NCI-H1436 treated with DMSO at 0.1 percent for 48 hours (cell line): ENCODE data around the gene CDCP2.
"Not testable (repeated sequence)": the region's sequence is repeated elsewhere in the genome, so short reads cannot be mapped to it uniquely, and the experiment has no call there.

ENCODE experiments used
- DNase-seq: peaks from one replicate; lab custom pipeline; 2025; lab: John Stamatoyannopoulos, UW

Gene CDCP2

GRCh38 chr1:54168206-54168965 is 15.6 kb upstream of the CDCP2 start:
- no peak for DNase-seq

- no peak for DNase-seq
Measured at GRCh38 chr1:54167422-54168139, 14.8 kb upstream of the CDCP2 start.

DNA sequence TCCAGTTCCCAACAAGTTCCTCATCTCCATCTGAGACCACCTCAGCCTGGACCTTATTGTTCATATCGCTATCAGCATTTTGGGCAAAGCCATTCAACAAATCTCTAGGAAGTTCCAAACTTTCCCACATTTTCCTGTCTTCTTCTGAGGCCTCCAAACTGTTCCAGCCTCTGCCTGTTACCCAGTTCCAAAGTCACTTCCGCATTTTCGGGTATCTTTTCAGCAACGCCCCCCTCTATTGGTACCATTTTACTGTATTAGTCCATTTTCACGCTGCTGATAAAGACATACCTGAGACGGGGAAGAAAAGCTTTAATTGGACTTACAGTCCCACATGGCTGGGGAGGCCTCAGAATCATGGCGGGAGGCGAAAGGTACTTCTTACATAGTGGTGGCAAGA is 13.6 kb upstream of the CDCP2 start:
- DNase-seq, result not testable (repeated sequence)

DNA sequence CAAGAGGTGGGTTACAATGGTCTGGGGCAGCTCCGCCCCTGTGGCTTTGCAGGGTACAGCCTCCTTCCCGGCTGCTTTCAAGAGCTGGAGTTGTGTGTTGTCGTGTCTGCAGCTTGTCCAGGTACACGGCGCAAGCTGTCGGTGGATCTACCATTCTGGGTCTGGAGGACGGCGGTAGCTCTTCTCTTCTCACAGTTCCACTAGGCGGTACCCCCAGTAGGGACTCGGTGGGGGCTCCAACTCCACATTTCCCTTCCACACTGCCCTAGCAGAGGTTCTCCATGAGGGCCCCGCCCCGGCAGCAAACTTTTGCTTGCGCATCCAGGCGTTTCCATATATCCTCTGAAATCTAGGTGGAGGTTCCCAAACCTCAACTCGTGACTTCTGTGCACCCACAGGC is 12.3 kb upstream of the CDCP2 start:
- DNase-seq, result no peak

- DNase-seq, result no peak
Measured at GRCh38 chr1:54163573-54163972, 10.8 kb upstream of the CDCP2 start.

DNA sequence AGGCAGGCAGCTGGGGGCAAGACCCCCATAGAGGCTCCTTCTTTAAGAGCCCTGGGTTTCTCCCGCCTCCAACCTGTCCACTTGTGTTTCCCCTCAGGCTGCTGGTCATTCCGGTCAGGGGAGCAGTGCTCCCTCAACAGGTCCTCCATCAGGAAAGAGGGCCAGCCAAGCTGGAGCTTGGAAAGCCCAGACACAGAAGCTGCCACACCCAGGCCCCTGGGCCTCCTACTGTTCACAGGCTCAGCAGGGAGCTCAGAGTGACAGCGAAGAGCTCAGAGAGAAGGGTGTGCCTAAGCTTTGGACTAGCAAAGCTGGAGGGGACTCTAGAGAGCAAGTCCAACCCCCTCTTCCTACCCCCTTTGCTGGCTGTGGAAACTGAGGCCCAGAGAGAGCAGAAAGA is 10.3 kb upstream of the CDCP2 start:
- no peak for DNase-seq

- DNase-seq, result no peak
Measured at GRCh38 chr1:54161495-54162168, 8.8 kb upstream of the CDCP2 start.

DNA sequence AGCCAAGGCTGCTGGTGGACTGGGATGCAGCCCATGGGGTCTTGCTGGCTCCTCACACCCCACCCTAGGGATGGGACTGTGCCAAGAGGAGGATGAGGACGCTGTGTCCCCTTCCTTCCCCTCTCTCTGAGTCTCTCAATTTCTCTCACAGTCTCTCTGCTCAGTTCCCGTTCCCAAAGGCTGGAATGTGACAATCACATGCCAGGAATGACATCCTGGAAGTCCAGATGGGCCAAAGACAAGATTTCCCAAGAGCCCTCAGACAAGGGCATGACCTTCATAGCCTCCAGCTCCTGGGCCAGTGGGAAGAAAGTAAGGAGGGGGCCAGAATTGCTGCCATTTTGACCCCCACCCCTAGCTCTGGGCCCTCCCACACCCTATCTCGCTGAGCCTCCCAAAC is 7.6 kb upstream of the CDCP2 start:
- DNase-seq, result no peak

DNA sequence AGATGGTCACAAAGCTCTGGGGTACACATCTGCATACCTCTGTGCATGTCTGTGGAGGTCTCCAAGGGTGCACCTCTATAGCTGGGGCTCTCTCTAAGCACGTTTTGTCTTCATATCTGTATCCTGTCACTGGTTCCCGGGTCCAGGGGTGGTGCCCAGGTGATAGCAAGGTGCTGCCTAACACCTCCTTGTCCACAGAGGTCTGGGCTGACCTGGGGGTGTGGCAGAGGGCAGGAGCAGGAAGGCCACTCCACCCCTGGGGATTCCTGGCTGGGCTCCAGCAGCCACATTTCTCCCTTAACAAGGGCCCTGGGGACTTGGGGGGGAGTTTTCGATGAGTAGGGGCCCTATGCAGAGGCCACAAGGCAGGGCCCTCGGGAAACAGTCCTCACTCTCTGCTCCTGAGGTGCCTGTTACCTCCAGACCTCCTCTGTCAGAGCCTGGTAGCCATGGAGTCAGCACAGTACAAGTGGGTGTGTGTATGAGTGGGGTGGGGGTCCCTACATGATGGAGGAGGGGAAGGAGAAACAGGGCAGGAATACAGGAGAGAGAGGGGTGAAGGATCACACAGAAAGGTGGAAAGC is 7.0 kb upstream of the CDCP2 start:
- no peak for DNase-seq

DNA sequence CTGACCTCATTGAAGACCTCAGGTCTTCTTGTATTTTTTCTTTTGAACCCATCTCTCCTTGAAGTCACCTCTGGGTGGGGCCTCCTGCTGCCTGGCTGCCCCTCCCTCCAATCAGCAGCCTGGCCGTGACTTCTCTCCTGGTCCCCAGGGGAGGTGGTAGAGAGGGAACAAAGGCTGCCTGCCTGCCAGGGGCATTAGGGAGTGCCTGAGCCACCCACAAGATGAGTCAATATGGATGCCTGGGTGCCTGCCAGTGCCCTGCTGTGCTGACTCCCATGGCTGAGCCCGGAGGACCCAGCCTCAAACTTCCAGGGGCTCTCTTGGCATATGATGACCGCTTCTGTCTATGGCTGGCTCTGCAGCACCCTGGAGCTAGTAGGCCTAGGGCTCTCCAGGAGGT is 5.3 kb upstream of the CDCP2 start:
- DNase-seq, result no peak

DNA sequence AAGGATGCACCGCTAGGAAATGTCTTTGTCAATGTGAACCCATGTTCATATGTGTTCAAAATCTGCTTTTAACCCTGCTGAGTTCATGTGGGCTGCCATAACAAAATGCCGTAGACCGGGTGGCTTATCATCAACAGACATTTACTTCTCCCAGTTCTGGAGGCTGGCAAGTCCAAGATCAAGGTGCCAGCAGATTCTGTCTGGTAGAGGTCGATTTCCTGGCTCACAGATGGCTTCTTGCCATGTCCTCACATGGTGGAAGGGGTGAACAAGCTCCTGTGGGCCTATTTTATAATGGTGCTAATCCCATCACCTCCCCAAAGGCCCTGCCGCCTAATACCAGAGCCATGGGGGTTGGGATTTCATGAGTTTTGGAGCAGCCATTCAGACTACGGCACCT is 4.6 kb upstream of the CDCP2 start:
- no peak for DNase-seq

DNA sequence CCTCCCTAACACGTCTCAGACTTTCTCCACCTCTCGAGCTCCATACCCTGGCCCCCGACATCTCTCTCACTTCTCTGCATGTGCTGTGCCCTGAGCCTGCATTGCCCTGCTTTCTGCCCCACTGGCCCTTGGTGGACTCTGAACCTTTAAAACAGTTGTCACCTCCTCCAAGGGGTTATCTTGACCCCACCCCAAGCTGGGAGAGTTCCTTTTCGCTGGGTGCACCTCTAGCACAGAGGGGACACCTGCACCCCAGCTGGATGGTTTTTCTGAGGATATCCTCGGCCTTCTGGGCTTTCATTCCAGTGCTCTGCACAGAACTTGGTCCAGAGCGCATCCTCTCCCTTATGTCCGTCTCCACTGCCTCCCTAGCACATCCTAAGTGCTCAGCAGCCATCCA is 4.2 kb upstream of the CDCP2 start:
- DNase-seq, result no peak

GRCh38 chr1:54156201-54156600 is 3.4 kb upstream of the CDCP2 start:
- DNase-seq, result no peak

- no peak for DNase-seq
Measured at GRCh38 chr1:54153535-54154439, 987 bp upstream of the CDCP2 start.

DNA sequence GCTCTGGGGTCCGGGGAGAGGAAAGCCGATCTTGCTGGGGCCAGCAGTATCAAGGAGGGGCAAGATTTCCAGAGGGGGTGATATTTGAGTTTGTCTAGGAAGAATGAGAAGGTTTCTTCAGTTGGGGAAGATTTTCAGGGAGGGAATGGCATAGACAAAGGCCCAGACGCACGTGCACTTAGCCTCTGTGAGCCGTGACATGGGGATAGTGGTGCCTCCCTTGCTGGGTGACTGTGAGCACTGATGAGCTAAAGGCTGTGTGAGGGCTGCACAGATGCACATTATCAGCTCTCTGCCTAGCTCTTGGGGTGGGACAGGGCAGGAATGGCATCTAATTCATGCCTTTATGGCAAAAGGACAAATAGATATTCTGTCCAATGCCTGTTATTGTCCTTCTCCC is 1.8 kb downstream of the CDCP2 start:
- DNase-seq, result no peak

GRCh38 chr1:54149734-54150133 is 3.1 kb downstream of the CDCP2 start:
- no peak for DNase-seq

DNA sequence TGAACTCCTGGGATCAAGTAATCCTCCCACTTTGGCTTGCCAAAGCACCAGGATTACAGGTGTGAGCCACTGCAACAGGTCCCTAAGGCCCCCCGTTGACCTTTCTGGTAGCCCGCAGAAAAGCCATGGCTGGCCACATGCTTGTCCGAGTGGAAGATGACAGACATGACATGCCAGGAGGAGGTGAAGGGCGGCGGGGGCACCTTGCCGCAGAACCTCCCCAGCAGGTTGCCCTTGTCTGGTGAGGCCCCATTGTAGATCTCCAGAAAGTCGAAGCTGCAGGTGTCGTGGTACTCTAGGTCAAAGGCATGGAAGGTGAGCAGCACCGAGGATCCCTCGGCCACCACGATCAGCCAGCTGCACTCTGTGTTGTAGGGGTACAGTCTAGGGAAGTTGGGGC is 8.4 kb downstream of the CDCP2 start:
- no peak for DNase-seq

GRCh38 chr1:54142146-54142900 is 10.5 kb downstream of the CDCP2 start:
- DNase-seq, result no peak

DNA sequence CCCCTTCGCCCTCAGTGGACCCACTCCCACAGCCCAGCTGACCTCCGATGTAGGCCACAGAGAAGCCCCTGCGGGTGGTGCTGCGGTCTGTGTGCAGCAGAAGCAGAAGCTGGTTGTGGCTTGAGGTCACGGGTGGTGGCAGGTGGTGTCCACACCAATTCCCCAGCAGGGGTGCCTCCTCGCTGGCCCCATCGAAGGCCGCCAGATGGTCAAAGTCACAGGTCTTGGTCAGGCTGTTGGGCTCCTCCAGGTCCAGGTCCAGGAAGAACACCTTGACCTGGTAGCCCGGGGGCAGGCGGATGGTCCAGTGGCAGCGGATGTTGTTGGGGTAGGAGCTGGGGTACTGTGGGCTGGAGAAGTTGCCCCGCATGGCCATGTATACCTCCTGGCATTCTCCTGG is 13.1 kb downstream of the CDCP2 start:
- DNase-seq, result no peak

GRCh38 chr1:54138994-54139393 is 13.8 kb downstream of the CDCP2 start:
- no peak for DNase-seq

DNA sequence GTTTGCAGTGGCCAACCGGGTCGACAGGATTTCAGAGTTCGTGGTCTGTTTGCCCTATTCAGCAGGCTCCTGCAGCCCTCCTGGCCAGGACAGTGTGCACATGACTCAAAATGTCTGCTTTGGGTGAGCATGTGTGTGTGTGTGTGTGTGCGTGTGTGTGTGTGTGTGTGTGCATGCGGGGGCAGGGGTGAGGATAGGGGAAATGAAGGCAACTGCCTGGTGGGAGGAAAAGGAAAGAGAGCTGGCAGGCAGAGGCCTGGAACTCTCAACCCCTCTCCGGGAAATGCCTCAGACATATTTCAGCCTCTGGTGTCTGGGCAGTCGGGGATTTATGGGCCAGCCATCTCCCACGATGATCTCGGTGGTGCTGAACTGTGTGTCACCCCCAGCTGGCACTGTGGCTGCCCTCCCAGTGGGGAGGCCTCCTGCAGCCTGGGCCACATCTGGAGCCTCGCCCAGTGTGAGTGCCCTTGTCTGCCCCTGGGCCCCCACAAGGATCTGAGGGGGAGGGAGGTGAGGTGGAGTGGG is 15.2 kb downstream of the CDCP2 start:
- no peak for DNase-seq
